Loucy (cell line): ENCODE data around the gene TCF7.

Source experiments
- EZH2phosphoT487 ChIP-seq: fragments of 200-600 bp; IDR thresholded peaks from 2 replicates; pipeline ENCODE4 v1.6.1; 2018; ENCODE audit warnings: antibody characterized with exemption, mild to moderate bottlenecking, moderate library complexity, borderline replicate concordance
- TF ChIP-seq, protein P1 (sequence below): fragments of 200-600 bp; sonication (generic); conservative IDR thresholded peaks from 2 replicates; pipeline ENCODE4 v1.5.1; 2014; ENCODE audit warnings: mild to moderate bottlenecking, antibody characterized with exemption, low read length

DNA sequence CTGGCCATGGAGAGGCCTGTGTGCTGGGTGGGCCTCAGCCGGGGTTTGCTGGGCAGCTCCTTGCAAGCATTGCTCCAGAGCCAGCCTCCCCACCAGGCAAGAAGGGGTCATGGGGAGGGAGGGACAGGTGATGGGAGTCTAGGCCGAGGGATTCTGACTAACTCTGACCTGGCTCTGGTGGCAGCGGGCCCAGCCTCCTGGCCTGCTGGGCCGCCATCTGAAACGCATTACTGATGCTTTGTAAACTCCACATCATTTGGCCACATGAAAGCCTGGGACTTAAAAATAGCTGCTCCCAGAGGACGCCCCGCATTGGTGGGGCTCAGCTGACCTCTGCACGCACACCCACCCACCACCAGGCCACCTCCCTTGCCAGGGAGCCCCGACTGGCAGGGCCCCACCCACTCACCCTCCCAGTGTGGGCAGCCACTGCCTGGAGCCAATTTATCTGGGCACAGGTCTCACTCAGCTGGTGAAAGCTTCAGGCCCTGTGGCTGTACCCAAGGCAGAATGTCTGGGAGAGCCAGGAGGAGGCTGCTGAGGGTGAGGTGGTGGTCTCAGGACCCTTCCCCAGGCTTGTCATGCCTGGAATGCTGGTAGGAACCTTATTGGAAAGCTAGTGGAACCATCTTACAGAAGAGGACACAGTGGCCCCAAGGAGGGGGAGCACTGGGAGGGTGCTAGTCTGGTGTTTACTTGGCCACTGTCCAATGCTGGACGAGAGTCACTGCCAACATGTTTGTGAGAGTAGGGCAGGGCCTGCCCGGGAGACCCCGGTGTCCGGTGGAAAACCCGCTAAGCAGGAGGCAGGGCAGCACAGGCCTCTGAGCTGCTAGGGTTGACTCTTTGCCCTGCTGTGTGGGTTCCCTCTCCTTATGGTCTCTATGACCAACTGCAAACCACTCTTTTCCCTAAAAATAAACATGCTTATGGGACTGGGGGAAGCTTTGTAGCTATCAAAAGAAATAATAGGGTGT, 10.8 kb downstream of the TCF7 start:
- TF ChIP-seq EZH2phosphoT487, result no peak
- TF ChIP-seq, protein P1, sequence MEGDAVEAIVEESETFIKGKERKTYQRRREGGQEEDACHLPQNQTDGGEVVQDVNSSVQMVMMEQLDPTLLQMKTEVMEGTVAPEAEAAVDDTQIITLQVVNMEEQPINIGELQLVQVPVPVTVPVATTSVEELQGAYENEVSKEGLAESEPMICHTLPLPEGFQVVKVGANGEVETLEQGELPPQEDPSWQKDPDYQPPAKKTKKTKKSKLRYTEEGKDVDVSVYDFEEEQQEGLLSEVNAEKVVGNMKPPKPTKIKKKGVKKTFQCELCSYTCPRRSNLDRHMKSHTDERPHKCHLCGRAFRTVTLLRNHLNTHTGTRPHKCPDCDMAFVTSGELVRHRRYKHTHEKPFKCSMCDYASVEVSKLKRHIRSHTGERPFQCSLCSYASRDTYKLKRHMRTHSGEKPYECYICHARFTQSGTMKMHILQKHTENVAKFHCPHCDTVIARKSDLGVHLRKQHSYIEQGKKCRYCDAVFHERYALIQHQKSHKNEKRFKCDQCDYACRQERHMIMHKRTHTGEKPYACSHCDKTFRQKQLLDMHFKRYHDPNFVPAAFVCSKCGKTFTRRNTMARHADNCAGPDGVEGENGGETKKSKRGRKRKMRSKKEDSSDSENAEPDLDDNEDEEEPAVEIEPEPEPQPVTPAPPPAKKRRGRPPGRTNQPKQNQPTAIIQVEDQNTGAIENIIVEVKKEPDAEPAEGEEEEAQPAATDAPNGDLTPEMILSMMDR, result no peak
